Brain microvascular endothelial cell (primary cell): ENCODE measurements around the gene DENND6B.

Source experiments
- DNase-seq: peaks from one replicate; pipeline ENCODE4 v3.0.0-alpha.2; 2020
- H3K27ac ChIP-seq: fragments of 250-450 bp; sonication (Bioruptor Pico); 2 replicates; pipeline ENCODE4 v1.5.1; 2020; ENCODE audit warnings: mild to moderate bottlenecking, moderate library complexity
- H3K27me3 ChIP-seq: fragments of 250-450 bp; sonication (Bioruptor Pico); replicated peaks from 2 replicates; pipeline ENCODE4 v1.5.1; 2020; ENCODE audit warnings: mild to moderate bottlenecking
- H3K36me3 ChIP-seq: fragments of 250-450 bp; sonication (Bioruptor Pico); replicated peaks from 2 replicates; pipeline ENCODE4 v1.5.1; 2020; ENCODE audit warnings: mild to moderate bottlenecking
- H3K4me3 ChIP-seq: 2 replicates; pipeline ENCODE4 v1.5.1; 2011; ENCODE audit warnings: low read depth, mild to moderate bottlenecking, control low read depth, low read length, moderate library complexity
- CTCF ChIP-seq: IDR thresholded peaks from 2 replicates; pipeline ENCODE4 v1.5.1; 2011; ENCODE audit warnings: low read depth, mild to moderate bottlenecking, moderate library complexity, low read length, control low read depth, inconsistent platforms; ENCODE audit errors: missing control alignments
- in situ Hi-C: cut with HindIII; loops from 2 replicates; pipeline ENCODE4 v1.10.0; 2017; ENCODE audit warnings: low sequenced_read_pairs, low pct_ligation_motif_present

DENND6B gene

GRCh38 chr22:50294319-50294656 is 32.5 kb downstream of the DENND6B start:
- no peak for DNase-seq
- Histone ChIP-seq H3K4me3 (no peak overlapping the region), H3K27me3 (no peaks in the 10 kb centered on the region), H3K36me3 (peaks cover 14% of the 10 kb centered on the region), H3K27ac (peak overlapping the region; percentile 68)
- TF ChIP-seq CTCF = no peak
- in situ Hi-C loops = no loop called here

- DNase-seq = peak; percentile 53
- in situ Hi-C loops = no loop called here
- peaks cover 20% of the 10 kb centered on the region for H3K36me3 ChIP-seq
- H3K4me3 ChIP-seq = peak overlapping the region; percentile 22
- peak overlapping the region; percentile 68 for H3K27ac ChIP-seq
- H3K27me3 ChIP-seq = no peaks in the 10 kb centered on the region
- TF ChIP-seq CTCF = no peak
Measured at GRCh38 chr22:50293441-50294318, 33.1 kb downstream of the DENND6B start.

GRCh38 chr22:50292643-50293440 is 34.0 kb downstream of the DENND6B start:
- no peak for DNase-seq
- Histone ChIP-seq H3K4me3 (peak overlapping the region; percentile 22), H3K27me3 (no peaks in the 10 kb centered on the region), H3K27ac (peak overlapping the region; percentile 68), H3K36me3 (peaks cover 27% of the 10 kb centered on the region)
- in situ Hi-C loops = no loop called here
- no peak for TF ChIP-seq CTCF

- in situ Hi-C loops = no loop called here
- no peak overlapping the region for H3K27ac ChIP-seq
- no peaks in the 10 kb centered on the region for H3K27me3 ChIP-seq
- H3K36me3 ChIP-seq = peaks cover 49% of the 10 kb centered on the region
- no peak overlapping the region for H3K4me3 ChIP-seq
- TF ChIP-seq CTCF = no peak
- no peak for DNase-seq
Measured at GRCh38 chr22:50289942-50290630, 36.7 kb downstream of the DENND6B start.

- in situ Hi-C loops = no loop called here
- Histone ChIP-seq H3K4me3 (no peak overlapping the region), H3K36me3 (peaks cover 49% of the 10 kb centered on the region), H3K27me3 (no peaks in the 10 kb centered on the region), H3K27ac (no peak overlapping the region)
- no peak for DNase-seq
- TF ChIP-seq CTCF = no peak
Measured at GRCh38 chr22:50289151-50289941, 37.5 kb downstream of the DENND6B start.
